DOHH2 (cell line): Measurements from ENCODE around the gene USF3.

Experiments
- H3F3A ChIP-seq: fragments of 200-600 bp; sonication (generic), shearing (Covaris generic); 2 replicates; pipeline ENCODE4 v1.6.0; 2016; ENCODE audit warnings: antibody characterized with exemption, mild to moderate bottlenecking; ENCODE audit not compliant: control insufficient read depth, insufficient read depth
- H3K27ac ChIP-seq: fragments of 200-600 bp; sonication (generic); 2 replicates; pipeline ENCODE4 v1.5.1; 2014; ENCODE audit warnings: low read depth, mild to moderate bottlenecking, low read length, moderate library complexity
- H3K27me3 ChIP-seq: fragments of 200-600 bp; sonication (generic); 2 replicates; pipeline ENCODE4 v1.6.1; 2014; ENCODE audit warnings: mild to moderate bottlenecking, low read length, mixed read lengths; ENCODE audit not compliant: control insufficient read depth
- H3K36me3 ChIP-seq: fragments of 200-600 bp; sonication (generic); 2 replicates; pipeline ENCODE4 v1.6.1; 2014; ENCODE audit warnings: mild to moderate bottlenecking, low read length, moderate library complexity, mixed read lengths; ENCODE audit not compliant: control insufficient read depth
- H3K4me1 ChIP-seq: fragments of 200-600 bp; sonication (generic); 2 replicates; pipeline ENCODE4 v1.6.1; 2014; ENCODE audit warnings: mild to moderate bottlenecking, low read length, mixed read lengths; ENCODE audit not compliant: control insufficient read depth
- H3K4me2 ChIP-seq: fragments of 200-600 bp; sonication (generic); 2 replicates; pipeline ENCODE4 v1.6.0; 2014; ENCODE audit warnings: mild to moderate bottlenecking, low read length, moderate library complexity
- H3K4me3 ChIP-seq: fragments of 200-600 bp; sonication (generic); 2 replicates; pipeline ENCODE4 v1.5.1; 2014; ENCODE audit warnings: mild to moderate bottlenecking, low read length, mixed read lengths
- H3K79me2 ChIP-seq: fragments of 200-600 bp; sonication (generic); 2 replicates; pipeline ENCODE4 v1.6.1; 2014; ENCODE audit warnings: mild to moderate bottlenecking, low read length, mixed read lengths; ENCODE audit not compliant: control insufficient read depth
- H3K9me2 ChIP-seq: fragments of 200-600 bp; sonication (generic); replicated peaks from 2 replicates; pipeline ENCODE4 v1.6.1; 2014; ENCODE audit warnings: mild to moderate bottlenecking, low read length, mixed read lengths; ENCODE audit not compliant: control insufficient read depth
- H3K9me3 ChIP-seq: fragments of 200-600 bp; sonication (generic); 2 replicates; pipeline ENCODE4 v1.6.1; 2014; ENCODE audit warnings: antibody characterized with exemption, low read length, mixed read lengths; ENCODE audit not compliant: control insufficient read depth, insufficient read depth
- H4K20me1 ChIP-seq: fragments of 200-600 bp; sonication (generic); 2 replicates; pipeline ENCODE4 v1.6.0; 2014; ENCODE audit warnings: low read depth, mild to moderate bottlenecking, antibody characterized with exemption, low read length, moderate library complexity; ENCODE audit not compliant: control insufficient read depth, insufficient read depth
- EZH2phosphoT487 ChIP-seq: fragments of 200-600 bp; sonication (generic); IDR thresholded peaks from 2 replicates; pipeline ENCODE4 v1.6.1; 2017; ENCODE audit warnings: borderline replicate concordance, mild to moderate bottlenecking, antibody characterized with exemption, low read length, moderate library complexity, mixed read lengths
- TF ChIP-seq, protein P1 (sequence below): fragments of 200-600 bp; sonication (generic); IDR thresholded peaks from one replicate; pipeline ENCODE4 v1.5.1; 2014; ENCODE audit warnings: antibody characterized with exemption, mild to moderate bottlenecking, low read depth, low read length; ENCODE audit not compliant: poor library complexity, severe bottlenecking

Gene USF3

DNA sequence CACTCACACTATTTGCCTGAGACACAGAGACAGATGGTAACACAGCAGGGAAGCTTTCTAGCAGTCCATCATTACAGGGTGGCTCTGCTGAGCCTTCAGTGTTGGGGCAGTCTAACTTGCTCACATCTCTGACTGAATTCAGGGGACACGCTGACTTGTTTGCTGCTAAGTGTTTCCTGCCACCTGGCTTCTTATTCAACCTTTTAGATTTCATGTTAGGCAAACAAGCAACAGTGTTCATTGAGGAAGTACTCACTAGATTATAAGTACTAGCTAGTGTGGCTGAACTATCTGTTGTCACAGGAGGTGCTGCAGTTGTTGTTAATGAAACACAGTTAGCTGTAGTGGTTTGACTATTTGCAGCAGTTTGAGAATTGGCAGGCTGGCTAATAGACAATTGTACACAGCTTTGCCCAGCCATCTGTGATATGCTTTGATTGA, 37.3 kb downstream of the USF3 start:
- no peaks in the 10 kb centered on the region for H3F3A ChIP-seq
- H3K36me3 ChIP-seq, result peaks cover 29% of the 10 kb centered on the region
- H3K79me2 ChIP-seq, result no peaks in the 10 kb centered on the region
- H3K4me3 ChIP-seq, result peak overlapping the region; percentile 39
- H3K9me2 ChIP-seq, result no peaks in the 10 kb centered on the region
- peak overlapping the region; percentile 52 for H3K4me2 ChIP-seq
- H3K4me1 ChIP-seq, result peaks cover 32% of the 10 kb centered on the region
- H3K9me3 ChIP-seq, result no peaks in the 10 kb centered on the region
- peak overlapping the region; percentile 66 for H3K27ac ChIP-seq
- no peaks in the 10 kb centered on the region for H4K20me1 ChIP-seq
- TF ChIP-seq, protein P1, sequence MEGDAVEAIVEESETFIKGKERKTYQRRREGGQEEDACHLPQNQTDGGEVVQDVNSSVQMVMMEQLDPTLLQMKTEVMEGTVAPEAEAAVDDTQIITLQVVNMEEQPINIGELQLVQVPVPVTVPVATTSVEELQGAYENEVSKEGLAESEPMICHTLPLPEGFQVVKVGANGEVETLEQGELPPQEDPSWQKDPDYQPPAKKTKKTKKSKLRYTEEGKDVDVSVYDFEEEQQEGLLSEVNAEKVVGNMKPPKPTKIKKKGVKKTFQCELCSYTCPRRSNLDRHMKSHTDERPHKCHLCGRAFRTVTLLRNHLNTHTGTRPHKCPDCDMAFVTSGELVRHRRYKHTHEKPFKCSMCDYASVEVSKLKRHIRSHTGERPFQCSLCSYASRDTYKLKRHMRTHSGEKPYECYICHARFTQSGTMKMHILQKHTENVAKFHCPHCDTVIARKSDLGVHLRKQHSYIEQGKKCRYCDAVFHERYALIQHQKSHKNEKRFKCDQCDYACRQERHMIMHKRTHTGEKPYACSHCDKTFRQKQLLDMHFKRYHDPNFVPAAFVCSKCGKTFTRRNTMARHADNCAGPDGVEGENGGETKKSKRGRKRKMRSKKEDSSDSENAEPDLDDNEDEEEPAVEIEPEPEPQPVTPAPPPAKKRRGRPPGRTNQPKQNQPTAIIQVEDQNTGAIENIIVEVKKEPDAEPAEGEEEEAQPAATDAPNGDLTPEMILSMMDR, result no peak
- TF ChIP-seq EZH2phosphoT487, result no peak
- no peaks in the 10 kb centered on the region for H3K27me3 ChIP-seq

DNA sequence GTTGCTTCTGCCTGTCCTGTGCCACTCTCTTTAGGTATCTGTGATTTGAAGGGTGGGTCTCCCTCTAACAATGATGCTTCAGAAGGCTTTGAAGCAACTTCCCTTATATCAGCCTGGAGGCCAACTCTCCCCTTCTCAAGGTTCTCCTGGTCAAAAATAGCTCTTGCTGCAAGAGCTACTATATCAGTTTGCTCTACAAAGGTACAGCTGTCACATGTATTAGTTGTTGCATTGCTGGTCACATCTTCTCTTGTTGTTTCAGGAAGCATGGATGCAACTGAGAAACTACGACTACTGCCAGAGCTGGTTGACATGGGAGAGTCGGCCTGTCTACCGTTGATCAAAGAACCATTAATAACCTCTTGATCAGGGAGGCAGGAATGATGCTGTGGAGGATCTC, 38.3 kb downstream of the USF3 start:
- Histone ChIP-seq H3K4me2 (no peak overlapping the region), H3K9me3 (no peaks in the 10 kb centered on the region), H3K27me3 (no peaks in the 10 kb centered on the region), H3K4me3 (no peak overlapping the region), H3F3A (no peaks in the 10 kb centered on the region), H3K36me3 (peaks cover 29% of the 10 kb centered on the region), H4K20me1 (no peaks in the 10 kb centered on the region), H3K9me2 (no peaks in the 10 kb centered on the region), H3K27ac (no peak overlapping the region), H3K4me1 (peaks cover 32% of the 10 kb centered on the region), H3K79me2 (no peaks in the 10 kb centered on the region)
- no peak for TF ChIP-seq EZH2phosphoT487

DNA sequence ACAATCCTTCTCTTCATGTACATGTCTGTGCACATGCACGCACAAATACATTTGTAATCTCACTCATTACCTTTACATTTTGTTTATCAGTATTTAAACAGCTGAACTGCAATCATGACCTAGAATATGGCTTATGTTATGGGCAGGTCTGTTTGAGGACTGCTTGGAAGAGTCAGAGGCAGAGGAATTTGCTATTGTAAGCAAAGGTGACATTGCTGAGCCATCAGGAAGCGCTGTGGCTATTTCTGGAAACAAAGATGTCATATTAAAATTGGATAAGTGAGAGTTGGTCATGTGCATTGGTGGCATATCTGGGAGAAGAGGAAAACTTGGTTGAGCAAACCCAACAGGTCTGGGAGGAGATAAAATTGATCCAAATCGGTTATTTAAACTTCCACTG, 41.6 kb downstream of the USF3 start:
- no peak overlapping the region for H3K4me2 ChIP-seq
- H3K79me2 ChIP-seq, result no peaks in the 10 kb centered on the region
- no peak overlapping the region for H3K27ac ChIP-seq
- no peaks in the 10 kb centered on the region for H3K9me2 ChIP-seq
- H3K4me3 ChIP-seq, result no peak overlapping the region
- no peaks in the 10 kb centered on the region for H3K9me3 ChIP-seq
- H3K36me3 ChIP-seq, result peaks cover 11% of the 10 kb centered on the region
- H3F3A ChIP-seq, result no peaks in the 10 kb centered on the region
- TF ChIP-seq, protein P1, result no peak
- no peak for TF ChIP-seq EZH2phosphoT487
- H3K27me3 ChIP-seq, result no peaks in the 10 kb centered on the region
- H3K4me1 ChIP-seq, result peaks cover 19% of the 10 kb centered on the region
- H4K20me1 ChIP-seq, result no peaks in the 10 kb centered on the region

DNA sequence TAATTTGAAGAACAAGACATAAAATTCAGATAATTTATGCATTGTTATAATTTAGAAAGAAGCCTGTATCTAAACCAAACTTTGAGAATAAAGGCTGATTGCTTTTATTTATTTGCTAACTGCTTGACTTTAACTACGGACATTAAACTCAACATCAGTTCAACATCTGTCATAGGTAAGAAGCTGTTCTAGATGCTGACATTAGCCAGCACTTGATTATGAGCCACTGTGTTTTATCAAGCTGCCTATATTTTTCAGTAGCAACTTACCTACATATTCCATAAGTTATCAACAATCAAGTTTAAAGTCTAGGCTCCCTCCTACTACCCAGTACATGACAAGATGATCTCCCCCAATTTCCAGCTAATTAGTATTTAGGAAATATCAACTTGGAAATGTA, 42.1 kb downstream of the USF3 start:
- no peaks in the 10 kb centered on the region for H3K9me3 ChIP-seq
- TF ChIP-seq, protein P1, result no peak
- TF ChIP-seq EZH2phosphoT487, result no peak

More for the DNA sequence above, 42.1 kb downstream of the USF3 start:
- Histone ChIP-seq H3K9me2 (no peaks in the 10 kb centered on the region), H3K4me2 (no peak overlapping the region), H3K27ac (no peak overlapping the region), H3K27me3 (no peaks in the 10 kb centered on the region), H4K20me1 (no peaks in the 10 kb centered on the region), H3F3A (no peaks in the 10 kb centered on the region), H3K79me2 (no peaks in the 10 kb centered on the region), H3K4me3 (no peak overlapping the region), H3K36me3 (peaks cover 6% of the 10 kb centered on the region), H3K4me1 (peaks cover 14% of the 10 kb centered on the region)
